MV-4-11 (cell line): ENCODE data around the gene PDE7B.

Experiments used
- DNase-seq: peaks from one replicate; lab custom pipeline; 2025; lab: John Stamatoyannopoulos, UW

The PDE7B gene

GRCh38 chr6:135887069-135887468 lies 35.6 kb downstream of the PDE7B start:
- DNase-seq, result no peak

- no peak for DNase-seq
Measured at GRCh38 chr6:135888818-135889217, 37.3 kb downstream of the PDE7B start.

- DNase-seq, result no peak
Measured at GRCh38 chr6:135890876-135891275, 39.4 kb downstream of the PDE7B start.

GRCh38 chr6:135891710-135892109 lies 40.2 kb downstream of the PDE7B start:
- DNase-seq, result no peak

- no peak for DNase-seq
Measured at GRCh38 chr6:135895231-135895911, 43.9 kb downstream of the PDE7B start.

DNA sequence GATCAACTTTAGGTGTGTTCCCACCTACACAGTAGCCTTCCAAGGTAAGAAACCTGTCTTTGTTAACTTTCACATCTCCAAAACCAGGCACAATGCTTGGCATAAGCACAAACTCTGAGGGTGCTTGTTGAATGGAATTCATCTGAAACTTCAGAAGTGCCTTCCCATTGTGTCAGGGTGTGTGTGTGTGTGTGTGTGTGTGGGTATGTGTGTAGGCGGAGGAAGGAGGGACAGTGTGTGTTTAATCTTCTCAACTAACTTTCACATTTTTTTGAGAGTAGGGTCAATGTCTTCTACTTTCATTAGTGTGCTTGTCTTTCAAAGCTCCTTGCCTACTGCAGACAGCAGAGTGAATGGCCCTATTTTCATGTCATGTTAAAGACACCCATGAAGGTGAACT lies 45.6 kb downstream of the PDE7B start:
- no peak for DNase-seq

GRCh38 chr6:135901774-135902524 lies 50.4 kb downstream of the PDE7B start:
- no peak for DNase-seq

DNA sequence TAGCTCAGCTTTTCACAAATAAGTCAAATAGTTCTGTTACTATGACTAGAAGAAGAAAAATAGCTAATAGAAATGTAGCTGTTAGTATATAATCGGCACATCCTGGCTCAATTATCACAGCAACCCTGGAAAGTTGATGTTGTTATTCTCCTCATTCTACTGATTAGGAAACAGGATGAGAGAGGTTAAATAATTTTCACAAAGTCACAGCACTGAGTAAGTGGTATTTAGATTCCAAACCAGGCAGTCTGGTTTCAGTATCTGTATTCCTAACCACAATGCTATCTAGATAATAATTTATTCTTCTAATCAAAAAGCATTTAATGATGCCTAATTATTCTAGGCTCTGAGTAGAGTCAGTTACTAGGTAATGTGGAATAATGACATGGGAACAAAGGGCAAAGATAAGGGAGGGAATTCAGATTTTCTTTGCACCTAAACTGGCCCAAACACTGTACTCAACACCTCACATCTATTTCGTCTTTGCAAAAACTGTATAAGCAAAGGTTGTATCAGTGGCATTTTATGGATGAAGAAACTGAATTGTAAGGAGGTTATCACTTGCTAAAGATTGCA lies 51.3 kb downstream of the PDE7B start:
- DNase-seq, result no peak

GRCh38 chr6:135904666-135905065 lies 53.2 kb downstream of the PDE7B start:
- DNase-seq, result no peak

DNA sequence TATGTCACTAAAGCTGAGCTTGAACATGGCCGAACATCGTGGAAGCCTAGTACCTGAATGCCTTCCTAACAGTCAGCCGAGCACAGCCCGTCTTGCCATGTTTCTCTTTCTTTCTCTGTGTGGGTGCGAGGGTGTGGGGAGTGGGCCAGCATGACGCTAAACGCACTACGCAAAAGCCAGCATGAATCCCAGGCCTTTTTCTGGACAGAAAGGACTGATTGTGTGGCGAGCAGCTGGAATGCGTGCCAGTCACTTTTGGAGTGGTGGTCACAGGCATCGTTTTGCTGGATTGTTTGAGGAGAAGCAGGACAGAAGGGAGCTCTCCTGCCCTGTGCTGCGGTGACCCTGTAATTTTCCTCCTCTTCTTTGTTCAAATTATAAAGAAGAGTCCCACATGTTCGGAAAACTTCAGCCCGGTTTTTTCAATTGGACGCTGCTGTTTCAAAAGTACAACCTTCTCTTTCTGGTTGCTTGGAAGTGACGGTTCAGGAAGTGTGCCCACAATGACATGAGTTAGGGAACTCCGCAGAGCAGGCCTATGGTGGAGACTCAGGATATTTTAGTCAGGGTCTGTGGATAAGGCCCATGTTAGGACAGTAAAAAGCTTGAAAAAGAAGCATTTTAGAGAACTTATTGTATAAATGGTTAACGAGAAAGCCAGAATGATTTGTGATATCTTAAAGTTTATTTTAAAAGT lies 54.3 kb downstream of the PDE7B start:
- no peak for DNase-seq

GRCh38 chr6:135906542-135906941 lies 55.0 kb downstream of the PDE7B start:
- no peak for DNase-seq

- no peak for DNase-seq
Measured at GRCh38 chr6:135906972-135907465, 55.5 kb downstream of the PDE7B start.

DNA sequence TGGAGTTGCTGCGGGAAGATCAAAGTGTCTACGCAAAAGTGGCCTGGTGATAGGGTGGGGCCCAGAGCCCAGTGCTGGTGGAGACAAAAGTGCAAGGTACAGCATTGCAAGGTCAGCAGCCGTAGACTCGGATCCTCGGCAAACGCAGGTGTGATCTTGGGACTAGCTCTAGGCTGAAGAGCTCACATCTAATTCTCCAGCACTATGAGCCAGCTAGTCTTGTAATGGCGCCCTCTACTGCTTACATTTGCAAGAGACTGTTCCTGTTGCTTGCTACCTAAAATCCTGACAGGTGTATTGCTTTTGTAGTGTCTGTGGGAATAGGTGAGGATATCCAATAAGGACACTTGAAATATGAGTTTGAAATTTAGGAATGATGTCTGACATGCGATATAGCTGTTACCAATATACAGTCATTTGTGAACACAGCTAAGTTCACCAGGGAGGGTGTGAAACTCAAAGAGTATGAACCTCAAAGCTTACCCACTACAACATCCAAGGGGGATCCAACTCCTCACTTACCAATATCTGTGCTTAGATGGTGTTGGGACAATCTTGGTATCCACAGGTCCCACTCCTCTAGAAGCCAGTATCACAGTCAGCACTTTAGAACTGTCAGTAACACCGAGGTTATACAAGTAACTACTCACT lies 58.4 kb downstream of the PDE7B start:
- peak; percentile 29 for DNase-seq

GRCh38 chr6:135910790-135911618 lies 59.5 kb downstream of the PDE7B start:
- DNase-seq, result no peak

- DNase-seq, result no peak
Measured at GRCh38 chr6:135913785-135914184, 62.3 kb downstream of the PDE7B start.

DNA sequence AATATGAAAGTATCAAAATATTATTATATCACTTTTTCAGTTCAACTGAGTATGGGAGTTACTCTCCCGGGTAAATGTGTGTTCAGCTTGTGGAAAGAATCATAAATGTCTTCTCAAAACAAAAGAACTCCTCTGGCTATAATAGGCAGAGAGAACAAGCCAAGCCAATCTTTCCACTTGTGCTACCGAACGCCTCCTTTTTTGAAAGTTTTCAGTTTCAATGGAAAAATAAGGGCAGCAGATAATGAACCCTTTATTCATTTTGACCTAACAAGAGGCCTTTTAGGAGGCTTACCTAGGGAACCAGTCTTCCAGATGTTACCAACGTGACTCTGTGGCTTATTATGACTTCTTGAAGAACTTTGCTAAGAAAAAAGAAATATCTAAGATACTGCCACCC lies 67.5 kb downstream of the PDE7B start:
- DNase-seq, result no peak

DNA sequence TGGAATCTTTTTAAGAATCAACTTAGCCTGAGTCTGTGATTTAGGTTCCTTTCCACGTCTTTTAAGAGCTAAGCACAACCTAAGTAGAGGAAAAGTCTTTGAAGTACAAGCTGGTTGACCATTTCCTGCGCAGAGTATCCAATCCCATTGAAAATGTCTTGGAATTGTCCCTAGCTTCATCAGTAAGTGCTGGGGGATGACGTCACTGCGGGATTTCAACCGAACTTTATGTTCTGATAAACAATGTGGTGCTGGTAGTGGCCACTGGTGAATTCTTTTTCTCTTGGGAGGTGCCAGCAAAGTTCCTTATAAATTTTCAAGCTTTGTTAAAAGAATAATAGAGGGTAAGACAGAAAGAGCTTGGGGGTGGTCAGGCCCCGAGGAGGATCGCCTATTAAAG lies 69.2 kb downstream of the PDE7B start:
- no peak for DNase-seq

- DNase-seq, result no peak
Measured at GRCh38 chr6:135921188-135921587, 69.7 kb downstream of the PDE7B start.

GRCh38 chr6:135922174-135922573 lies 70.7 kb downstream of the PDE7B start:
- no peak for DNase-seq

DNA sequence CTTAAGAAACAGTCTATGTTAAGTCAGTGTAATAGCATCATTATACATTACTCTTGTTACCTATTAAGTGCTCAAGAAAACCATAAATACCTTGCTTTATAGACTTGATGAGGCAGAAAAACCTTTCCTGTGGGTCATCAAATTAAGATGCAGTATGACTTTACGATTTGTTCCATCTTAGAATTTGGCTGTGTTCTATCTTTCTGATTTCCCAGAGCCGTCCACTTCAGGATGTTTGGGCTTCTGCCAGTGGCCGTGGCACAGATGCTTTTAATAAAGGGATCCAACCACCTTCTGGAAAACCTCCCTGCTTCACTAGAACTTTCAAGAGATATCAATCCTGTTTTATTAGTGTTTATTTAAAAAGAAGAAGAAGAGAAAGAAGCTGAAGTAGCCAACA lies 71.2 kb downstream of the PDE7B start:
- no peak for DNase-seq

DNA sequence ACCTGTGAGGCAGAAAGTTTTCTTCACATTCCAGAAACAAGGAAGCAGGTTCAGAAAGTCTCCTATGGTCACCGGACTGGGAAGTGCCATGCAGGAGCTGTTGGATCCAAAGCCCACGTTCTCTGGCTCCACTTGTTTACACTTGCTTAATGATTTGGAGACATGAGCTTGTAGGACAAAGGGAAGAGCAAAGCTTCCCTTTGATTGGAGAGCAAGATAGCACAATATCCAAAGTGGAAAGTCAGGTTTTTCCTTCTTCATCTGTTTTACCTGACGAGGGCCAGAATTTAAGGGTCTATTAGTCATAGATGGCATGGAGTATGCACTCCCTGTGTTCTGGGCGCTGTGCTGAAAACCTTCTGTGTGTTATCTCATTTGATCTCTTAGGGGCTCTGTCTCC lies 81.2 kb downstream of the PDE7B start:
- DNase-seq, result no peak
